ENCODE data around the gene DCK.
"Not testable (repeated sequence)": the region's sequence is repeated elsewhere in the genome, so short reads cannot be mapped to it uniquely, and the experiment has no call there.

DNA sequence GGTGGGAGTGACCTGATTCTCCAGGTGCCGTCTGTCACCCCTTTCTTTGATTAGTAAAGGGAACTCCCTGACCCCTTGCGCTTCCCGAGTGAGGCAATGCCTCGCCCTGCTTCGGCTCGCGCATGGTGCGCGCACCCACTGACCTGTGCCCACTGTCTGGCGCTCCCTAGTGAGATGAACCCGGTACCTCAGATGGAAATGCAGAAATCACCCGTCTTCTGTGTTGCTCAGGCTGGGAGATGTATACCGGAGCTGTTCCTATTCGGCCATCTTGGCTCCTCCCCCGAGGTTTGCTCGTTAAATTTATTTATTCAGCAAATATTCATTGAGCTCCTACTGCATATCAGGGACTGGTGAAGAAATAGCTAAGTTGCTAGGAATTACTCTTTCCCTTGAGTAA lies 66.1 kb downstream of the DCK start:
- not testable (repeated sequence) for TF ChIP-seq HDGF (IDR thresholded peaks at IDR 0.05; ENCODE audit: borderline replicate concordance); ELF4 (IDR thresholded peaks at IDR 0.05); FOXA1 (IDR thresholded peaks at IDR 0.05); L3MBTL2 (conservative IDR thresholded peaks at IDR 0.05); TARDBP (IDR thresholded peaks at IDR 0.05); SUZ12 (IDR thresholded peaks at IDR 0.05)

Data from HEK293T (cell line).